ENCODE measurements around the gene RFNG. TPM values are rescaled to one million over a fixed set of nuclear protein-coding genes. Genes with fewer than 3 reads are reported as not detected.

Gene RFNG
- total and polyA plus RNA-seq, 2 of the 13 experiments (the other 11 are each of a cell fraction or from before 2014, with no cell fraction given): 61.4 to 64.0 TPM

DNA sequence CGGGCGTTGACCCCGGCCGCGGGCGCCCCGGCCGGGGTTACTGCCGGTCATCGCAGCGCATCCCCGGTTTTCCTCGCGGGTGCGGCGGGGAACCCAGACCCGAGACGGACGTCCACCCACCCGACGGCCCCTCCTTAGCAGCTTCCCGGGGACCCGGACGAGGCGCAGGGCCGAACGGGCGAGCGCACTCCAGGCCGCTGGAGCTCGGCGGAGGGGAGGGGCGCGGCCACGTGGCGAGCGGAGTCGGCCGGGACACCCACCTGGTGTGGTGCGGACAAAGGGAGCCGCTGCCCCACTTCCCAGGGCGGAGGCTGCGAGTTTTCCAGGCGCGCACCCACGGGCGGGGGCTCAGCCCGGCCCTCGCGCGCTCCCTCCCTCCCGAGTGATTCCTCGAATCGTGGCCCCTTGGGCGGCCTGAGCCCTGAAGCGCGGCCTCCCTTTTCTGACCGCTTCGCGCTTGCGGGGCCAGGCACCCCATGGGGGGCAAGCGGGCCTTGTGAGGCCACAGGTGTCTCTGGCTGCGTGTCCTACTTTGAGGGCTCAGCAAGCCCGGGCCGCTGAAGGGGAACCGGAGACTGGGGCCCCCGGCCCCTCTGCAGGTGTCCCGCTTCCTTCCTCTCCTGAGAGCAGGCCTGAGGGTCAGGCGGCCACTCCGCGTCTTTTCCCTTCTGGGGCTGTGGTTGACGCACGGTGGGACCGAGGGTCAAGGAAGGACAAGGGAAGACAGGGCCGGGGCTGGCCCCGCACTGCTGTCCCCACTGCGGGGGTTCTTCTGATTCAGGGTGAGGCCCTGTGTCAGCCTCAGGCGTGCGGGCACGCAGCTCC, 47.5 kb upstream of the RFNG start (continued):
- TF ChIP-seq ZNF878 (CRISPR knock-in tag; IDR thresholded peaks at IDR 0.05) (no peak), ZNF883 (CRISPR knock-in tag; IDR thresholded peaks at IDR 0.05; ENCODE audit: not compliant biosample characterization) (no peak), STAG1 (CRISPR knock-in tag; IDR thresholded peaks at IDR 0.05) (no peak), FOXO1 (CRISPR knock-in tag; IDR thresholded peaks at IDR 0.05) (no peak), NKX3-1 (CRISPR knock-in tag; IDR thresholded peaks at IDR 0.05) (no peak), ZNF879 (CRISPR knock-in tag; IDR thresholded peaks at IDR 0.05) (no peak), HES4 (CRISPR knock-in tag; IDR thresholded peaks at IDR 0.05; ENCODE audit: borderline replicate concordance) (no peak), ZBTB20 (CRISPR knock-in tag; IDR thresholded peaks at IDR 0.05; ENCODE audit: borderline replicate concordance, low read depth) (no peak), ARID2 (CRISPR knock-in tag; IDR thresholded peaks at IDR 0.05; ENCODE audit: borderline replicate concordance) (0 out of 2 replicates have a peak, but pooled peaks have one; percentile 38), ZMYM4 (CRISPR knock-in tag; IDR thresholded peaks at IDR 0.05) (no peak), ZNF772 (CRISPR knock-in tag; IDR thresholded peaks at IDR 0.05) (peak; percentile 30; the same call in 1 of the 2 replicates), SIN3A (IDR thresholded peaks at IDR 0.05; ENCODE audit: borderline replicate concordance, low read depth, low read length) (no peak), SAFB2 (CRISPR knock-in tag; IDR thresholded peaks at IDR 0.05; ENCODE audit: borderline replicate concordance, low read depth) (0 out of 2 replicates have a peak, but pooled peaks have one; percentile 42), KLF11 (CRISPR knock-in tag; IDR thresholded peaks at IDR 0.05) (no peak), SIX4 (CRISPR knock-in tag; IDR thresholded peaks at IDR 0.05) (no peak), ZNF550 (CRISPR knock-in tag; IDR thresholded peaks at IDR 0.05; ENCODE audit: borderline replicate concordance) (no peak)
- TF ChIP-seq, protein P1, sequence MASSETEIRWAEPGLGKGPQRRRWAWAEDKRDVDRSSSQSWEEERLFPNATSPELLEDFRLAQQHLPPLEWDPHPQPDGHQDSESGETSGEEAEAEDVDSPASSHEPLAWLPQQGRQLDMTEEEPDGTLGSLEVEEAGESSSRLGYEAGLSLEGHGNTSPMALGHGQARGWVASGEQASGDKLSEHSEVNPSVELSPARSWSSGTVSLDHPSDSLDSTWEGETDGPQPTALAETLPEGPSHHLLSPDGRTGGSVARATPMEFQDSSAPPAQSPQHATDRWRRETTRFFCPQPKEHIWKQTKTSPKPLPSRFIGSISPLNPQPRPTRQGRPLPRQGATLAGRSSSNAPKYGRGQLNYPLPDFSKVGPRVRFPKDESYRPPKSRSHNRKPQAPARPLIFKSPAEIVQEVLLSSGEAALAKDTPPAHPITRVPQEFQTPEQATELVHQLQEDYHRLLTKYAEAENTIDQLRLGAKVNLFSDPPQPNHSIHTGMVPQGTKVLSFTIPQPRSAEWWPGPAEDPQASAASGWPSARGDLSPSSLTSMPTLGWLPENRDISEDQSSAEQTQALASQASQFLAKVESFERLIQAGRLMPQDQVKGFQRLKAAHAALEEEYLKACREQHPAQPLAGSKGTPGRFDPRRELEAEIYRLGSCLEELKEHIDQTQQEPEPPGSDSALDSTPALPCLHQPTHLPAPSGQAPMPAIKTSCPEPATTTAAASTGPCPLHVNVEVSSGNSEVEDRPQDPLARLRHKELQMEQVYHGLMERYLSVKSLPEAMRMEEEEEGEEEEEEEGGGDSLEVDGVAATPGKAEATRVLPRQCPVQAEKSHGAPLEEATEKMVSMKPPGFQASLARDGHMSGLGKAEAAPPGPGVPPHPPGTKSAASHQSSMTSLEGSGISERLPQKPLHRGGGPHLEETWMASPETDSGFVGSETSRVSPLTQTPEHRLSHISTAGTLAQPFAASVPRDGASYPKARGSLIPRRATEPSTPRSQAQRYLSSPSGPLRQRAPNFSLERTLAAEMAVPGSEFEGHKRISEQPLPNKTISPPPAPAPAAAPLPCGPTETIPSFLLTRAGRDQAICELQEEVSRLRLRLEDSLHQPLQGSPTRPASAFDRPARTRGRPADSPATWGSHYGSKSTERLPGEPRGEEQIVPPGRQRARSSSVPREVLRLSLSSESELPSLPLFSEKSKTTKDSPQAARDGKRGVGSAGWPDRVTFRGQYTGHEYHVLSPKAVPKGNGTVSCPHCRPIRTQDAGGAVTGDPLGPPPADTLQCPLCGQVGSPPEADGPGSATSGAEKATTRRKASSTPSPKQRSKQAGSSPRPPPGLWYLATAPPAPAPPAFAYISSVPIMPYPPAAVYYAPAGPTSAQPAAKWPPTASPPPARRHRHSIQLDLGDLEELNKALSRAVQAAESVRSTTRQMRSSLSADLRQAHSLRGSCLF (CRISPR knock-in tag; IDR thresholded peaks at IDR 0.05; ENCODE audit: borderline replicate concordance): no peak
- TF ChIP-seq, protein P2, sequence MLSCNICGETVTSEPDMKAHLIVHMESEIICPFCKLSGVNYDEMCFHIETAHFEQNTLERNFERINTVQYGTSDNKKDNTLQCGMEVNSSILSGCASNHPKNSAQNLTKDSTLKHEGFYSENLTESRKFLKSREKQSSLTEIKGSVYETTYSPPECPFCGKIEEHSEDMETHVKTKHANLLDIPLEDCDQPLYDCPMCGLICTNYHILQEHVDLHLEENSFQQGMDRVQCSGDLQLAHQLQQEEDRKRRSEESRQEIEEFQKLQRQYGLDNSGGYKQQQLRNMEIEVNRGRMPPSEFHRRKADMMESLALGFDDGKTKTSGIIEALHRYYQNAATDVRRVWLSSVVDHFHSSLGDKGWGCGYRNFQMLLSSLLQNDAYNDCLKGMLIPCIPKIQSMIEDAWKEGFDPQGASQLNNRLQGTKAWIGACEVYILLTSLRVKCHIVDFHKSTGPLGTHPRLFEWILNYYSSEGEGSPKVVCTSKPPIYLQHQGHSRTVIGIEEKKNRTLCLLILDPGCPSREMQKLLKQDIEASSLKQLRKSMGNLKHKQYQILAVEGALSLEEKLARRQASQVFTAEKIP (CRISPR knock-in tag; IDR thresholded peaks at IDR 0.05; ENCODE audit: borderline replicate concordance): no peak
- TF ChIP-seq, protein P3, sequence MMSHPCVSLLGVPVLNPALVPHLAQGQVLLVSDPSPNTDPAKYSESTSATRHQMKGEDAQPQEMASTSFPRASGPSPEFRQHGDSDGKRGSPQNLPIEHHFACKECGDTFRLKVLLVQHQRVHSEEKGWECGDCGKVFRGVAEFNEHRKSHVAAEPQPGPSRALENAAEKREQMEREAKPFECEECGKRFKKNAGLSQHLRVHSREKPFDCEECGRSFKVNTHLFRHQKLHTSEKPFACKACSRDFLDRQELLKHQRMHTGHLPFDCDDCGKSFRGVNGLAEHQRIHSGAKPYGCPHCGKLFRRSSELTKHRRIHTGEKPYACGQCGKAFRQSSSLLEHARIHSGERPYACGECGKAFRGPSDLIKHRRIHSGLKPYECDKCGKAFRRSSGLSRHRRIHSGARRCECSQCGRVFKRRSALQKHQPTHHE (CRISPR knock-in tag; IDR thresholded peaks at IDR 0.05; ENCODE audit: borderline replicate concordance): no peak
- TF ChIP-seq, protein P4, sequence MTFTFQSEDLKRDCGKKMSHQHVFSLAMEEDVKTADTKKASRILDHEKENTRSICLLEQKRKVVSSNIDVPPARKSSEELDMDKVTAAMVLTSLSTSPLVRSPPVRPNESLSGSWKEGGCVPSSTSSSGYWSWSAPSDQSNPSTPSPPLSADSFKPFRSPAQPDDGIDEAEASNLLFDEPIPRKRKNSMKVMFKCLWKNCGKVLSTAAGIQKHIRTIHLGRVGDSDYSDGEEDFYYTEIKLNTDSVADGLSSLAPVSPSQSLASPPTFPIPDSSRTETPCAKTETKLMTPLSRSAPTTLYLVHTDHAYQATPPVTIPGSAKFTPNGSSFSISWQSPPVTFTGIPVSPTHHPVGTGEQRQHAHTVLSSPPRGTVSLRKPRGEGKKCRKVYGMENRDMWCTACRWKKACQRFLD (CRISPR knock-in tag; IDR thresholded peaks at IDR 0.05; ENCODE audit: borderline replicate concordance): no peak
